ENCODE results near the gene RBM18. TPM values are rescaled to one million over a fixed set of nuclear protein-coding genes. Genes with fewer than 3 reads are reported as not detected.

The RBM18 gene
- total RNA-seq, 2 donors from 2014 or later, result 30.0 to 35.8 TPM

GRCh38 chr9:122225312-122226141 lies 39.1 kb downstream of the RBM18 start:
- no peaks in the 10 kb centered on the region for H3K9me3 Mint-ChIP-seq
- DNase-seq, result no peak
- H3K4me1 Mint-ChIP-seq (ENCODE audit: low read depth), result peaks cover under 1% of the 10 kb centered on the region
- H3K36me3 Mint-ChIP-seq (ENCODE audit: insufficient read depth in 2 of 2), result no peaks in the 10 kb centered on the region
- peaks cover 53% of the 10 kb centered on the region for H3K27me3 Mint-ChIP-seq (ENCODE audit: low read depth)
- ATAC-seq (replicated peaks in 1 of 2), result no peak
- H3K4me3 Mint-ChIP-seq, result no peak overlapping the region
- no peak overlapping the region for H3K27ac Mint-ChIP-seq

DNA sequence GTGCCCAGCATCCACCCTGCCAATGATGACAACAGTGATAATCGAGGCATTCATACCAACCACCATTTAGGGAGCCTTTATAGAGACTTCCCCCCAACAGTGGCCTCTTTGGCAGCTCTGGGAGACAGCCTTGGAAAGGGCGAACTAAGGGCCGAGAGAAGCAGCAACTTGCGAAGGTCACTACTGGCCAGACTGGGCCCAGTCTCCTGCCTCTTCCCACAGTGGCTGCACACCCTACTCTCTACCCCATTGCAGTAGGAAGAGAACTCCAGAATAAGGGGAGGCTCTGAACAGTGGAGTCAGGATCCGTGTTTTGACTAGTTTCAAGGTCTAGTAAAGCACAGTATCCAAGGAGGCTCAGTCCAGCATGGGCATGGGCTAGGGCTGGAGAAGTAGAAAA lies 41.2 kb downstream of the RBM18 start:
- ATAC-seq (replicated peaks in 1 of 2), result no peak
- peaks cover 19% of the 10 kb centered on the region for H3K4me1 Mint-ChIP-seq (ENCODE audit: low read depth)
- peaks cover 0 to 2% of the 10 kb centered on the region in 2 donors for H3K36me3 Mint-ChIP-seq (ENCODE audit: insufficient read depth in 2 of 2)
- peaks cover 74% of the 10 kb centered on the region for H3K27me3 Mint-ChIP-seq (ENCODE audit: low read depth)
- DNase-seq, result no peak
- no peak overlapping the region for H3K4me3 Mint-ChIP-seq
- H3K27ac Mint-ChIP-seq, result no peak overlapping the region
- no peaks in the 10 kb centered on the region for H3K9me3 Mint-ChIP-seq

- ATAC-seq (replicated peaks in 1 of 2) (no peak), DNase-seq (no peak)
- H3K9me3 Mint-ChIP-seq, result no peaks in the 10 kb centered on the region
- peaks cover 25% of the 10 kb centered on the region for H3K4me1 Mint-ChIP-seq (ENCODE audit: low read depth)
- no peak overlapping the region for H3K4me3 Mint-ChIP-seq
- H3K27ac Mint-ChIP-seq, result no peak overlapping the region
- peaks cover 0 to 2% of the 10 kb centered on the region in 2 donors for H3K36me3 Mint-ChIP-seq (ENCODE audit: insufficient read depth in 2 of 2)
- H3K27me3 Mint-ChIP-seq (ENCODE audit: low read depth), result peaks cover 80% of the 10 kb centered on the region
Observed at GRCh38 chr9:122222791-122223190, 41.8 kb downstream of the RBM18 start.

GRCh38 chr9:122221183-122221811 lies 43.3 kb downstream of the RBM18 start:
- no peaks in the 10 kb centered on the region for H3K9me3 Mint-ChIP-seq
- DNase-seq, result no peak
- H3K36me3 Mint-ChIP-seq (ENCODE audit: insufficient read depth in 2 of 2), result peaks cover 0 to 2% of the 10 kb centered on the region in 2 donors
- no peak overlapping the region for H3K27ac Mint-ChIP-seq
- peaks cover 87% of the 10 kb centered on the region for H3K27me3 Mint-ChIP-seq (ENCODE audit: low read depth)
- peaks cover 29% of the 10 kb centered on the region for H3K4me1 Mint-ChIP-seq (ENCODE audit: low read depth)
- no peak overlapping the region for H3K4me3 Mint-ChIP-seq
- no peak for ATAC-seq (replicated peaks in 1 of 2)

GRCh38 chr9:122220673-122221182 lies 43.9 kb downstream of the RBM18 start:
- no peak for DNase-seq
- Mint-ChIP-seq H3K27ac (no peak overlapping the region), H3K36me3 (ENCODE audit: insufficient read depth in 2 of 2) (peaks cover 0 to 2% of the 10 kb centered on the region in 2 donors), H3K4me3 (no peak overlapping the region), H3K9me3 (no peaks in the 10 kb centered on the region), H3K4me1 (ENCODE audit: low read depth) (peaks cover 29% of the 10 kb centered on the region), H3K27me3 (ENCODE audit: low read depth) (peaks cover 90% of the 10 kb centered on the region)
- ATAC-seq (replicated peaks in 1 of 2), result no peak

DNA sequence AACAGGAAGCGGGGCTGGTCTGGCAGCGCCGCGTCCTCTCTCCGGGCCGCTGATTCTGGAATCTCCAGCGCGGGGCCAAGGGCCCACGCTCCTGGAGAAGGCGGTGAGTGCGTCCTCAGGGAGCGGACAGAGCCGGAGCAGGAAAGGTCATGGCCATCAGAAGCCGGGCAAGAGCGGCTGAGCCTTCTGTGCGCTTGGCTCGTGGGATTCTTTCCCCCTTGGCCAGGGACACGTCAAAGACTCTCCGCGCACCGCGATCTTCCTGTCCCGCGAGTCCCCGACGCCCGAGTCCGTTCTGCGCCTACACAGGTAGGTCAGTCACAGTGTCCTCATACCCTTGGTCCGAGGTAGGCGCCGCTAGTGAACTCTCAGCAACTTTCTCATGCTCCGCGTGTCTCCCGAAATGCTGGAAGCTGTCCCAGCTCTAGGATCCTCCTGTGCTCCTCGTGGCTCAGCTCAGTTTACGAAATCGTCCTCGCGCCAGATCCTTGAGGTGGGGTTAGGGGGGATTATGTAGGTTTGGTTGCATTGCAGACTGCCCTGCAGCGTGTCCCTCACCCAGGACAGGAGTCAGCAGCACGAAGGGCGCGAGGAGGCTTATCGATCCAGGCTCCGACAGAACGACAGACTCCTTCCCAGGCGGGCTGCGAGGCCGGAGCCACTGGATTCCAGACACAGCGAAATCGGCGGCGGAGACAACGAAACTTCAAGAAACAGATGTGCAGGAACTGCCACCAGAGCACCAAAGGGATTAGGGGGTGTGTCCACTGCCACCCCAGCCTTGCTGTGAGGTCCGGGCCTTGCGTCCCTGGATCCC lies 44.6 kb downstream of the RBM18 start:
- H3K4me1 Mint-ChIP-seq (ENCODE audit: low read depth), result peaks cover 29% of the 10 kb centered on the region
- peak overlapping the region; percentile 81 for H3K4me3 Mint-ChIP-seq
- no peaks in the 10 kb centered on the region for H3K9me3 Mint-ChIP-seq
- DNase-seq (no peak), ATAC-seq (replicated peaks in 1 of 2) (peak in 1 of 2 donors; percentile 16)
- H3K27ac Mint-ChIP-seq, result no peak overlapping the region
- peaks cover 0 to 2% of the 10 kb centered on the region in 2 donors for H3K36me3 Mint-ChIP-seq (ENCODE audit: insufficient read depth in 2 of 2)
- peaks cover 90% of the 10 kb centered on the region for H3K27me3 Mint-ChIP-seq (ENCODE audit: low read depth)

- peak; percentile 36 to 40 for ATAC-seq (replicated peaks in 1 of 2)
- H3K27ac Mint-ChIP-seq, result no peak overlapping the region
- peaks cover 90% of the 10 kb centered on the region for H3K27me3 Mint-ChIP-seq (ENCODE audit: low read depth)
- H3K4me3 Mint-ChIP-seq, result peak overlapping the region; percentile 81
- no peaks in the 10 kb centered on the region for H3K9me3 Mint-ChIP-seq
- no peak for DNase-seq
- peaks cover 0 to 2% of the 10 kb centered on the region in 2 donors for H3K36me3 Mint-ChIP-seq (ENCODE audit: insufficient read depth in 2 of 2)
- H3K4me1 Mint-ChIP-seq (ENCODE audit: low read depth), result peaks cover 29% of the 10 kb centered on the region
Observed at GRCh38 chr9:122218935-122219855, 45.4 kb downstream of the RBM18 start.

DNA sequence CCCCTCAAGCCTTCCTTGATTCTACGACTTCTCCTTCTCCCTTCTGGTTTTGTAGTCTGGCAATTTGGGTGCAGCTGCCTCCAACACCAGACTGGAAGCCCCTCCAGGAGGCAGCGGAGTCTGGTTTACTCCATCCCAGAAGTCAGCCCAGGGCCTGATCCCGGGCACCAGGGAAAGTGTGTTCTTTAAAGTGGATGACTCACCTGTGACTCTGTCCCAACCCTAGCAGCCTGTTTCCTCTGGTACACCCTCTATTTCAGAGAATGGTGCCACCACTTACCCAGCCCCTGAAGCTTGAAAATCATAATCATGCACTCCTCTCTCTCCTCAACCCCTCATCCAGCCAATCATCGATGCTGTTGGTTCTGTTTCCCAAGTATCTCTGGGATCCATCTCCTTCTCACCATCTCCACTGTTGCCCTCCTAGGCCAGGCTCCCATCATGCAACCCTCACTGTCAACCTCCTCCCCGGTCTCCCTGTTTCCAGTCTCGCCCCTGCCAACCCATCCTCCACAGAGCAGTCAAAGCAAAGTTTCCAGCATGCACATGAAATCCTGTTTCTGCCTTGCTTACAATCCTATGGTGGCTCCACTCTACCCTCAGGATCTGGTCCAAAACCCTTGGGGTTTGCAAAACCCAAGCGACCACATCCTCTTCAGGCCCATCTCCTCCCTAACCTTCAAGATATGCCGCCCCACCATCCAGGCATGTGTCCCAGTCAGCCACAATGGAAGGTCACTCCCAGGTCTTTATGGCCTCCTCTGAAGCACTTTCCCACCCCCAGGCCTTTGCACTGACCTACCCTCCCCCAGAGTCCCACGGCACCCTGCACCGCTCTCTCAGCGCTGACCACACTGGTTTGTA lies 46.3 kb downstream of the RBM18 start:
- Mint-ChIP-seq H3K9me3 (no peaks in the 10 kb centered on the region), H3K27ac (no peak overlapping the region), H3K36me3 (ENCODE audit: insufficient read depth in 2 of 2) (peaks cover 0 to 2% of the 10 kb centered on the region in 2 donors), H3K4me1 (ENCODE audit: low read depth) (peaks cover 33% of the 10 kb centered on the region), H3K4me3 (peak overlapping the region; percentile 81), H3K27me3 (ENCODE audit: low read depth) (peaks cover 90% of the 10 kb centered on the region)
- DNase-seq (no peak), ATAC-seq (replicated peaks in 1 of 2) (no peak)

GRCh38 chr9:122217640-122218039 lies 47.0 kb downstream of the RBM18 start:
- Mint-ChIP-seq H3K27ac (no peak overlapping the region), H3K27me3 (ENCODE audit: low read depth) (peaks cover 90% of the 10 kb centered on the region), H3K4me1 (ENCODE audit: low read depth) (peaks cover 39% of the 10 kb centered on the region), H3K4me3 (no peak overlapping the region), H3K9me3 (no peaks in the 10 kb centered on the region), H3K36me3 (ENCODE audit: insufficient read depth in 2 of 2) (peaks cover 0 to 4% of the 10 kb centered on the region in 2 donors)
- ATAC-seq (replicated peaks in 1 of 2) (no peak), DNase-seq (no peak)

GRCh38 chr9:122216798-122217418 lies 47.7 kb downstream of the RBM18 start:
- Mint-ChIP-seq H3K27me3 (ENCODE audit: low read depth) (peaks cover 90% of the 10 kb centered on the region), H3K9me3 (no peaks in the 10 kb centered on the region), H3K27ac (no peak overlapping the region), H3K4me3 (no peak overlapping the region), H3K4me1 (ENCODE audit: low read depth) (peaks cover 40% of the 10 kb centered on the region), H3K36me3 (ENCODE audit: insufficient read depth in 2 of 2) (peaks cover 0 to 4% of the 10 kb centered on the region in 2 donors)
- DNase-seq, result no peak
- no peak for ATAC-seq (replicated peaks in 1 of 2)

GRCh38 chr9:122216138-122216797 lies 48.4 kb downstream of the RBM18 start:
- H3K27me3 Mint-ChIP-seq (ENCODE audit: low read depth), result peaks cover 89% of the 10 kb centered on the region

More at GRCh38 chr9:122216138-122216797, 48.4 kb downstream of the RBM18 start:
- Mint-ChIP-seq H3K9me3 (no peaks in the 10 kb centered on the region), H3K27ac (no peak overlapping the region), H3K4me3 (no peak overlapping the region), H3K4me1 (ENCODE audit: low read depth) (peaks cover 40% of the 10 kb centered on the region), H3K36me3 (ENCODE audit: insufficient read depth in 2 of 2) (peaks cover 0 to 4% of the 10 kb centered on the region in 2 donors)
- DNase-seq (no peak), ATAC-seq (replicated peaks in 1 of 2) (no peak)

All from activated T-cell treated with anti-CD3 and anti-CD28 coated beads, Interleukin-2, amount 50 U/mL, for 72 hours (primary cell).